ENCODE data around the gene ATG10. TPM values are rescaled to one million over a fixed set of nuclear protein-coding genes. Genes with fewer than 3 reads are reported as not detected.

ATG10 gene
- total and polyA plus RNA-seq, 2 experiments from 2014 or later: 12.5 to 17.7 TPM

DNA sequence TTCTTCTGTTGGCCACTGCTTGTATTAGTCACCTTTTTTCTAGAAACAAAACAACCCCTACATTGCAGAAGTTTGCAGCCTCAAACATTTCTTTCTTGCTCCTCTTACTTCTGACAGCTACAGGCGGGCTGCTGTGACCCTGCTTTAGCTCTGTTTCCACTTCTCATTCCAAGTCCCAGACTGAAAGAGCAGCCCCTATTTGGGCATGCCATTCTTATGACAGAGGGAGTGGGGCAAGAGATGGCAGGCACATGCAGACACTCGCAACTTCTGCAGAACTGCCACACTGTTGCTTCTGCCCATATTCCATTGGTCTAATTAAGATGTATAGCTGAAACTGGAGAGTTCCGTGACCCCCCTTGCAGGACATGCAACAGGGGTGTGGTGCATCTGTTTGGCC is 325.9 kb downstream of the ATG10 start (continued):
- TF ChIP-seq, protein P1, sequence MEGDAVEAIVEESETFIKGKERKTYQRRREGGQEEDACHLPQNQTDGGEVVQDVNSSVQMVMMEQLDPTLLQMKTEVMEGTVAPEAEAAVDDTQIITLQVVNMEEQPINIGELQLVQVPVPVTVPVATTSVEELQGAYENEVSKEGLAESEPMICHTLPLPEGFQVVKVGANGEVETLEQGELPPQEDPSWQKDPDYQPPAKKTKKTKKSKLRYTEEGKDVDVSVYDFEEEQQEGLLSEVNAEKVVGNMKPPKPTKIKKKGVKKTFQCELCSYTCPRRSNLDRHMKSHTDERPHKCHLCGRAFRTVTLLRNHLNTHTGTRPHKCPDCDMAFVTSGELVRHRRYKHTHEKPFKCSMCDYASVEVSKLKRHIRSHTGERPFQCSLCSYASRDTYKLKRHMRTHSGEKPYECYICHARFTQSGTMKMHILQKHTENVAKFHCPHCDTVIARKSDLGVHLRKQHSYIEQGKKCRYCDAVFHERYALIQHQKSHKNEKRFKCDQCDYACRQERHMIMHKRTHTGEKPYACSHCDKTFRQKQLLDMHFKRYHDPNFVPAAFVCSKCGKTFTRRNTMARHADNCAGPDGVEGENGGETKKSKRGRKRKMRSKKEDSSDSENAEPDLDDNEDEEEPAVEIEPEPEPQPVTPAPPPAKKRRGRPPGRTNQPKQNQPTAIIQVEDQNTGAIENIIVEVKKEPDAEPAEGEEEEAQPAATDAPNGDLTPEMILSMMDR (conservative IDR thresholded peaks at IDR 0.05; ENCODE audit: low read depth in 2 of 2): no peak
- TF ChIP-seq, protein P2, sequence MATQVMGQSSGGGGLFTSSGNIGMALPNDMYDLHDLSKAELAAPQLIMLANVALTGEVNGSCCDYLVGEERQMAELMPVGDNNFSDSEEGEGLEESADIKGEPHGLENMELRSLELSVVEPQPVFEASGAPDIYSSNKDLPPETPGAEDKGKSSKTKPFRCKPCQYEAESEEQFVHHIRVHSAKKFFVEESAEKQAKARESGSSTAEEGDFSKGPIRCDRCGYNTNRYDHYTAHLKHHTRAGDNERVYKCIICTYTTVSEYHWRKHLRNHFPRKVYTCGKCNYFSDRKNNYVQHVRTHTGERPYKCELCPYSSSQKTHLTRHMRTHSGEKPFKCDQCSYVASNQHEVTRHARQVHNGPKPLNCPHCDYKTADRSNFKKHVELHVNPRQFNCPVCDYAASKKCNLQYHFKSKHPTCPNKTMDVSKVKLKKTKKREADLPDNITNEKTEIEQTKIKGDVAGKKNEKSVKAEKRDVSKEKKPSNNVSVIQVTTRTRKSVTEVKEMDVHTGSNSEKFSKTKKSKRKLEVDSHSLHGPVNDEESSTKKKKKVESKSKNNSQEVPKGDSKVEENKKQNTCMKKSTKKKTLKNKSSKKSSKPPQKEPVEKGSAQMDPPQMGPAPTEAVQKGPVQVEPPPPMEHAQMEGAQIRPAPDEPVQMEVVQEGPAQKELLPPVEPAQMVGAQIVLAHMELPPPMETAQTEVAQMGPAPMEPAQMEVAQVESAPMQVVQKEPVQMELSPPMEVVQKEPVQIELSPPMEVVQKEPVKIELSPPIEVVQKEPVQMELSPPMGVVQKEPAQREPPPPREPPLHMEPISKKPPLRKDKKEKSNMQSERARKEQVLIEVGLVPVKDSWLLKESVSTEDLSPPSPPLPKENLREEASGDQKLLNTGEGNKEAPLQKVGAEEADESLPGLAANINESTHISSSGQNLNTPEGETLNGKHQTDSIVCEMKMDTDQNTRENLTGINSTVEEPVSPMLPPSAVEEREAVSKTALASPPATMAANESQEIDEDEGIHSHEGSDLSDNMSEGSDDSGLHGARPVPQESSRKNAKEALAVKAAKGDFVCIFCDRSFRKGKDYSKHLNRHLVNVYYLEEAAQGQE (IDR thresholded peaks at IDR 0.05; ENCODE audit: unreplicated experiment): no peak
- TF ChIP-seq CREB1 (CRISPR knock-in tag; IDR thresholded peaks at IDR 0.05; ENCODE audit: low read depth): no peak

DNA sequence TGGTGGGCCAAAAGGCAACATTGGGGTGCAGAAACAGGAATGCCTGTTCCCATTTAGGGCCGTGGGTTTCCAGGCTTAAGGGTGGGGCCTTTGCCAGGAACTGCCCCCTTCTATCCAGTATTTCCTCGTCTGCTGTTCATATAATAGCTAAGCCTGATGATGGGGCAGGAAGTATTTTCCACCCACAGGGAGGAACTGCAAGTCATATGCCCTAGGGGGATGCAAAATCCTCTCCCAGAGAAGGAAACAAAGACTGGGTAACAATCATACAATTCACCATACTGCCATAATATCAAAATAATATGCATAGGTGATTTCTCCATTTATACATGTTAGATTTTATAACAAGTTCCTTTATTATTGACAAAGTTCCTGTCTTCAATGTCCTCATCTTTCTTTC is 326.8 kb downstream of the ATG10 start:
- peaks cover 17% of the 10 kb centered on the region for H3K4me1 ChIP-seq (ENCODE audit: insufficient read depth)
- H3K27me3 ChIP-seq (ENCODE audit: insufficient read depth): no peaks in the 10 kb centered on the region
- H3K27ac ChIP-seq (ENCODE audit: low read depth): no peak overlapping the region
- ATAC-seq (no peak), DNase-seq (ENCODE audit: low spot score) (no peak)
- Mint-ChIP-seq H3K4me3 (no peak overlapping the region), H3K27ac (no peak overlapping the region), H3K36me3 (ENCODE audit: low read depth) (no peaks in the 10 kb centered on the region), H3K9me3 (peaks cover 3% of the 10 kb centered on the region; the same call in 1 of the 3 replicates), H3K4me1 (peaks cover 22% of the 10 kb centered on the region), H3K27me3 (ENCODE audit: insufficient read depth, low read depth, poor library complexity) (peaks cover 13% of the 10 kb centered on the region)
- no peaks in the 10 kb centered on the region for H3F3A ChIP-seq (replicated peaks; ENCODE audit: low read depth)
- no peaks in the 10 kb centered on the region for H3K36me3 ChIP-seq (ENCODE audit: insufficient read depth)
- H3K4me3 ChIP-seq: no peak overlapping the region
- H3K4me2 ChIP-seq: no peak overlapping the region
- H3K79me2 ChIP-seq (replicated peaks; ENCODE audit: insufficient read depth): no peaks in the 10 kb centered on the region
- no peaks in the 10 kb centered on the region for H4K20me1 ChIP-seq (replicated peaks; ENCODE audit: insufficient read depth)
- H3K9me2 ChIP-seq (ENCODE audit: insufficient read depth): no peaks in the 10 kb centered on the region
- no peak overlapping the region for H2AFZ ChIP-seq
- TF ChIP-seq NANOG (IDR thresholded peaks at IDR 0.05; ENCODE audit: borderline replicate concordance): no peak
- TF ChIP-seq, protein P3, sequence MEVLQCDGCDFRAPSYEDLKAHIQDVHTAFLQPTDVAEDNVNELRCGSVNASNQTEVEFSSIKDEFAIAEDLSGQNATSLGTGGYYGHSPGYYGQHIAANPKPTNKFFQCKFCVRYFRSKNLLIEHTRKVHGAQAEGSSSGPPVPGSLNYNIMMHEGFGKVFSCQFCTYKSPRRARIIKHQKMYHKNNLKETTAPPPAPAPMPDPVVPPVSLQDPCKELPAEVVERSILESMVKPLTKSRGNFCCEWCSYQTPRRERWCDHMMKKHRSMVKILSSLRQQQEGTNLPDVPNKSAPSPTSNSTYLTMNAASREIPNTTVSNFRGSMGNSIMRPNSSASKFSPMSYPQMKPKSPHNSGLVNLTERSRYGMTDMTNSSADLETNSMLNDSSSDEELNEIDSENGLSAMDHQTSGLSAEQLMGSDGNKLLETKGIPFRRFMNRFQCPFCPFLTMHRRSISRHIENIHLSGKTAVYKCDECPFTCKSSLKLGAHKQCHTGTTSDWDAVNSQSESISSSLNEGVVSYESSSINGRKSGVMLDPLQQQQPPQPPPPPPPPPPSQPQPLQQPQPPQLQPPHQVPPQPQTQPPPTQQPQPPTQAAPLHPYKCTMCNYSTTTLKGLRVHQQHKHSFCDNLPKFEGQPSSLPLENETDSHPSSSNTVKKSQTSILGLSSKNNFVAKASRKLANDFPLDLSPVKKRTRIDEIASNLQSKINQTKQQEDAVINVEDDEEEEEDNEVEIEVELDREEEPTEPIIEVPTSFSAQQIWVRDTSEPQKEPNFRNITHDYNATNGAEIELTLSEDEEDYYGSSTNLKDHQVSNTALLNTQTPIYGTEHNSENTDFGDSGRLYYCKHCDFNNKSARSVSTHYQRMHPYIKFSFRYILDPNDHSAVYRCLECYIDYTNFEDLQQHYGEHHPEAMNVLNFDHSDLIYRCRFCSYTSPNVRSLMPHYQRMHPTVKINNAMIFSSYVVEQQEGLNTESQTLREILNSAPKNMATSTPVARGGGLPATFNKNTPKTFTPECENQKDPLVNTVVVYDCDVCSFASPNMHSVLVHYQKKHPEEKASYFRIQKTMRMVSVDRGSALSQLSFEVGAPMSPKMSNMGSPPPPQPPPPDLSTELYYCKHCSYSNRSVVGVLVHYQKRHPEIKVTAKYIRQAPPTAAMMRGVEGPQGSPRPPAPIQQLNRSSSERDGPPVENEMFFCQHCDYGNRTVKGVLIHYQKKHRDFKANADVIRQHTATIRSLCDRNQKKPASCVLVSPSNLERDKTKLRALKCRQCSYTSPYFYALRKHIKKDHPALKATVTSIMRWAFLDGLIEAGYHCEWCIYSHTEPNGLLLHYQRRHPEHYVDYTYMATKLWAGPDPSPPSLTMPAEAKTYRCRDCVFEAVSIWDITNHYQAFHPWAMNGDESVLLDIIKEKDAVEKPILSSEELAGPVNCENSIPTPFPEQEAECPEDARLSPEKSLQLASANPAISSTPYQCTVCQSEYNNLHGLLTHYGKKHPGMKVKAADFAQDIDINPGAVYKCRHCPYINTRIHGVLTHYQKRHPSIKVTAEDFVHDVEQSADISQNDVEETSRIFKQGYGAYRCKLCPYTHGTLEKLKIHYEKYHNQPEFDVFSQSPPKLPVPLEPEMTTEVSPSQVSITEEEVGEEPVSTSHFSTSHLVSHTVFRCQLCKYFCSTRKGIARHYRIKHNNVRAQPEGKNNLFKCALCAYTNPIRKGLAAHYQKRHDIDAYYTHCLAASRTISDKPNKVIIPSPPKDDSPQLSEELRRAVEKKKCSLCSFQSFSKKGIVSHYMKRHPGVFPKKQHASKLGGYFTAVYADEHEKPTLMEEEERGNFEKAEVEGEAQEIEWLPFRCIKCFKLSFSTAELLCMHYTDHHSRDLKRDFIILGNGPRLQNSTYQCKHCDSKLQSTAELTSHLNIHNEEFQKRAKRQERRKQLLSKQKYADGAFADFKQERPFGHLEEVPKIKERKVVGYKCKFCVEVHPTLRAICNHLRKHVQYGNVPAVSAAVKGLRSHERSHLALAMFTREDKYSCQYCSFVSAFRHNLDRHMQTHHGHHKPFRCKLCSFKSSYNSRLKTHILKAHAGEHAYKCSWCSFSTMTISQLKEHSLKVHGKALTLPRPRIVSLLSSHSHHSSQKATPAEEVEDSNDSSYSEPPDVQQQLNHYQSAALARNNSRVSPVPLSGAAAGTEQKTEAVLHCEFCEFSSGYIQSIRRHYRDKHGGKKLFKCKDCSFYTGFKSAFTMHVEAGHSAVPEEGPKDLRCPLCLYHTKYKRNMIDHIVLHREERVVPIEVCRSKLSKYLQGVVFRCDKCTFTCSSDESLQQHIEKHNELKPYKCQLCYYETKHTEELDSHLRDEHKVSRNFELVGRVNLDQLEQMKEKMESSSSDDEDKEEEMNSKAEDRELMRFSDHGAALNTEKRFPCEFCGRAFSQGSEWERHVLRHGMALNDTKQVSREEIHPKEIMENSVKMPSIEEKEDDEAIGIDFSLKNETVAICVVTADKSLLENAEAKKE (CRISPR knock-in tag; IDR thresholded peaks at IDR 0.05): no peak
- TF ChIP-seq EZH2 (IDR thresholded peaks at IDR 0.05; ENCODE audit: low read depth, unreplicated experiment): no peak
- TF ChIP-seq JUNB (IDR thresholded peaks at IDR 0.05; ENCODE audit: unreplicated experiment): no peak
- TF ChIP-seq EZH2phosphoT487 (IDR thresholded peaks at IDR 0.05; ENCODE audit: unreplicated experiment): no peak
- no peak for TF ChIP-seq ZNF331 (CRISPR knock-in tag; IDR thresholded peaks at IDR 0.05; ENCODE audit: low read depth)
- TF ChIP-seq, protein P2 (IDR thresholded peaks at IDR 0.05; ENCODE audit: unreplicated experiment): no peak
- no peak for TF ChIP-seq STAT1 (IDR thresholded peaks at IDR 0.05; ENCODE audit: unreplicated experiment)
